Brain microvascular endothelial cell (primary cell): ENCODE results near the gene MISP3.
A peak's percentile ranks its signal among the peaks of the same experiment; 100 is the strongest.
"Not testable (repeated sequence)": the region's sequence is repeated elsewhere in the genome, so short reads cannot be mapped to it uniquely, and the experiment has no call there.

Experiments used
- DNase-seq: peaks from one replicate; pipeline ENCODE4 v3.0.0-alpha.2; 2020
- H3K27ac ChIP-seq: fragments of 250-450 bp; sonication (Bioruptor Pico); 2 replicates; pipeline ENCODE4 v1.5.1; 2020; ENCODE audit warnings: mild to moderate bottlenecking, moderate library complexity
- H3K27me3 ChIP-seq: fragments of 250-450 bp; sonication (Bioruptor Pico); replicated peaks from 2 replicates; pipeline ENCODE4 v1.5.1; 2020; ENCODE audit warnings: mild to moderate bottlenecking
- H3K36me3 ChIP-seq: fragments of 250-450 bp; sonication (Bioruptor Pico); replicated peaks from 2 replicates; pipeline ENCODE4 v1.5.1; 2020; ENCODE audit warnings: mild to moderate bottlenecking
- H3K4me3 ChIP-seq: 2 replicates; pipeline ENCODE4 v1.5.1; 2011; ENCODE audit warnings: low read depth, mild to moderate bottlenecking, control low read depth, low read length, moderate library complexity
- CTCF ChIP-seq: IDR thresholded peaks from 2 replicates; pipeline ENCODE4 v1.5.1; 2011; ENCODE audit warnings: low read depth, mild to moderate bottlenecking, moderate library complexity, low read length, control low read depth, inconsistent platforms; ENCODE audit errors: missing control alignments
- in situ Hi-C: cut with HindIII; loops from 2 replicates; pipeline ENCODE4 v1.10.0; 2017; ENCODE audit warnings: low sequenced_read_pairs, low pct_ligation_motif_present

The MISP3 gene

GRCh38 chr19:14039181-14039580, 33.4 kb upstream of the MISP3 start:
- no peak for DNase-seq
- in situ Hi-C loops: no loop called here
- no peak overlapping the region for H3K4me3 ChIP-seq
- no peak for TF ChIP-seq CTCF
- no peaks in the 10 kb centered on the region for H3K27me3 ChIP-seq
- no peaks in the 10 kb centered on the region for H3K36me3 ChIP-seq
- no peak overlapping the region for H3K27ac ChIP-seq

GRCh38 chr19:14042659-14043608, 29.7 kb upstream of the MISP3 start:
- H3K4me3 ChIP-seq, H3K27ac ChIP-seq, H3K27me3 ChIP-seq, in situ Hi-C loops, H3K36me3 ChIP-seq: not testable (repeated sequence)
- peak; percentile 71 for TF ChIP-seq CTCF
- peak; percentile 65 for DNase-seq

DNA sequence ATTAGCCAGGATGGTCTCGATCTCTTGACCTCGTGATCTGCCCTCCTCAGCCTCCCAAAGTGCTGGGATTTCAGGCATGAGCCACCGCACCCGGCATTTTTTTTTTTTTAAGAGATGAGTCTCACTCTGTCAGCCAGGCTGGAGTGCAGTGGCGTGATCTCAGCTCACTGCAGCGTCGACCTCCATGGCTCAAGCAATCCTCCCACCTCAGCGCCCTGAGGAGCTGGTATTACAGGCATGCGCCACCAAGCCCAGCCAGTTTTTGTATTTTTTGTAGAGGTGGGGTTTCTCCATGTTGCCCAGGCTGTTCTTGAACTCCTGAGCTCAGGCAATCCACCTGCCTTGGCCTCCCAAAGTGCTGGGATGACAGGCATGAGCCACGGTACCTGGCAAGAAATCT, 24.7 kb upstream of the MISP3 start:
- H3K36me3 ChIP-seq, in situ Hi-C loops, H3K27ac ChIP-seq, H3K27me3 ChIP-seq, DNase-seq, H3K4me3 ChIP-seq: not testable (repeated sequence)

DNA sequence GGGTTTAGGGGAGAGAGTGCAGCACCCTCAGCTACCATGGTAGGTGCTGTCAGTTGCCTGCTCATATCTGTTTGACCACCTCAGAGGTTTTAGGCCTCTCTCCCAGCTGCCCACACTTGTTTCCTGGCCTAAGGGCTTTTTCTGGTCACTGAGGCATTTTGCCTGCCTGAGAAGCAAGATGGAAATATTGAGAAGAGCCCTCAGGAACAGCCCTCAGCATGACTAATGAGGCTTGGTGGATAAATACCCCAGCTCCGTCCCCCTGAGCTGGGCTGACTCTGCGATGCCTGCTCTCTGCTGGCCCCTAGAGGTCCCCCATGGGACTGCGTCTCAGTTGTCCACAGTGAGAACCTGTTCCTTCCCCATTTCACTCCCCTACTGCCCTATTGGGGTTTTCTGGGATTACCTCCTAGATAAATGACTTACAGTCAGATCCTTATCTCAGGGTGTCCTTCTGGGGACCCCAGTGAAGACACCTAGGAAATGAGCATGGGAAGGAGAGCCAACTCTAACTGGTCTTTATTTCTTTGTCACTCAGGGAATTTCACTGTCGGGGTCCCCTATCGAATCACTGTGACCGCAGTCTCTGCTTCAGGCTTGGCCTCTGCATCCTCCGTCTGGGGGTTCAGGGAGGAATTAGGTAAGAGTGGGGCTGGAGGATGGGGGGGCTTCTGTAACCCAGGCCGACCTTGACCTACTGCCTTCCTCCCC, 24.0 kb upstream of the MISP3 start:
- no peaks in the 10 kb centered on the region for H3K36me3 ChIP-seq
- no peak overlapping the region for H3K27ac ChIP-seq
- H3K27me3 ChIP-seq: no peaks in the 10 kb centered on the region
- peak; percentile 16 for DNase-seq
- no peak overlapping the region for H3K4me3 ChIP-seq
- TF ChIP-seq CTCF: peak; percentile 96
- in situ Hi-C loops: no loop called here

- in situ Hi-C loops: no loop called here
- Histone ChIP-seq H3K4me3 (no peak overlapping the region), H3K27me3 (no peaks in the 10 kb centered on the region), H3K36me3 (no peaks in the 10 kb centered on the region), H3K27ac (no peak overlapping the region)
- no peak for TF ChIP-seq CTCF
- DNase-seq: no peak
Measured at GRCh38 chr19:14050512-14050911, 22.1 kb upstream of the MISP3 start.

- DNase-seq, H3K27ac ChIP-seq, in situ Hi-C loops, H3K36me3 ChIP-seq, H3K4me3 ChIP-seq, H3K27me3 ChIP-seq: not testable (repeated sequence)
Measured at GRCh38 chr19:14050961-14051360, 21.6 kb upstream of the MISP3 start.
